GM10847 (cell line): Measurements from ENCODE around the gene HOXD13.

ENCODE experiments used
- POLR2A ChIP-seq: IDR thresholded peaks from 2 replicates; pipeline ENCODE4 v1.6.1; 2011; ENCODE audit not compliant: insufficient read length; ENCODE audit errors: extremely low read depth

HOXD13 gene

GRCh38 chr2:176117162-176117822 lies 24.8 kb downstream of the HOXD13 start:
- TF ChIP-seq POLR2A, result no peak

GRCh38 chr2:176117823-176118371 lies 25.4 kb downstream of the HOXD13 start:
- TF ChIP-seq POLR2A, result no peak

- TF ChIP-seq POLR2A, result no peak
Measured at GRCh38 chr2:176118601-176119339, 26.2 kb downstream of the HOXD13 start.

- TF ChIP-seq POLR2A, result no peak
Measured at GRCh38 chr2:176120364-176121189, 28.1 kb downstream of the HOXD13 start.

GRCh38 chr2:176121190-176122051 lies 28.9 kb downstream of the HOXD13 start:
- no peak for TF ChIP-seq POLR2A

GRCh38 chr2:176122052-176122682 lies 29.6 kb downstream of the HOXD13 start:
- TF ChIP-seq POLR2A, result no peak

GRCh38 chr2:176122683-176123410 lies 30.3 kb downstream of the HOXD13 start, which contains the start of gene HOXD9:
Gene HOXD9, plus strand, starts transcription at chr2:176122719. Its CDS starts 50 bp downstream, at chr2:176122769.
- no peak for TF ChIP-seq POLR2A

- no peak for TF ChIP-seq POLR2A
Measured at GRCh38 chr2:176123411-176124109, 31.0 kb downstream of the HOXD13 start.

GRCh38 chr2:176124110-176124946 lies 31.8 kb downstream of the HOXD13 start:
- no peak for TF ChIP-seq POLR2A

- TF ChIP-seq POLR2A, result no peak
Measured at GRCh38 chr2:176124947-176125771, 32.6 kb downstream of the HOXD13 start.

GRCh38 chr2:176125772-176126054 lies 33.2 kb downstream of the HOXD13 start:
- TF ChIP-seq POLR2A, result no peak

- TF ChIP-seq POLR2A, result no peak
Measured at GRCh38 chr2:176126929-176127773, 34.6 kb downstream of the HOXD13 start.
